SK-N-SH treated with all-trans-retinoic acid at 6 μM for 48 hours (cell line): Measurements from ENCODE around the gene PPIG.

Source experiments
- ATAC-seq: fragments of 200-7000 bp; cut with Tn5 transposase; 3 replicates; pipeline ENCODE4 v1.9.1; 2020; ENCODE audit warnings: mild to moderate bottlenecking, moderate library complexity
- BACH2 ChIP-seq: fragments of 250-450 bp; sonication (Bioruptor Pico); IDR thresholded peaks from 2 replicates; pipeline ENCODE4 v1.9.0; 2021; ENCODE audit warnings: mild to moderate bottlenecking, borderline replicate concordance
- CSDC2 ChIP-seq: fragments of 250-450 bp; sonication (Bioruptor Pico); IDR thresholded peaks from 2 replicates; pipeline ENCODE4 v1.5.0; 2020; ENCODE audit warnings: mild to moderate bottlenecking, moderate library complexity
- ESRRG ChIP-seq: fragments of 250-450 bp; sonication (Bioruptor Pico); IDR thresholded peaks from 2 replicates; pipeline ENCODE4 v1.6.1; 2021; ENCODE audit warnings: mild to moderate bottlenecking
- GLIS3 ChIP-seq: fragments of 250-450 bp; sonication (Bioruptor Pico); IDR thresholded peaks from 2 replicates; pipeline ENCODE4 v1.5.0; 2020; ENCODE audit warnings: mild to moderate bottlenecking, moderate library complexity
- OSR1 ChIP-seq: fragments of 250-450 bp; sonication (Bioruptor Pico); IDR thresholded peaks from 2 replicates; pipeline ENCODE4 v1.8.0; 2022; ENCODE audit warnings: moderate library complexity, mild to moderate bottlenecking, inconsistent platforms
- PPARA ChIP-seq: fragments of 250-450 bp; sonication (Bioruptor Pico); IDR thresholded peaks from 2 replicates; pipeline ENCODE4 v1.5.0; 2020; ENCODE audit warnings: mild to moderate bottlenecking, borderline replicate concordance
- RARB ChIP-seq: fragments of 250-450 bp; sonication (Bioruptor Pico); IDR thresholded peaks from 2 replicates; pipeline ENCODE4 v1.8.0; 2021; ENCODE audit warnings: mild to moderate bottlenecking, moderate library complexity
- SNAI2 ChIP-seq: fragments of 250-450 bp; sonication (Bioruptor Pico); IDR thresholded peaks from 2 replicates; pipeline ENCODE4 v1.5.0; 2020; ENCODE audit warnings: mild to moderate bottlenecking, moderate library complexity
- TCF4 ChIP-seq: fragments of 250-450 bp; sonication (Bioruptor Pico); IDR thresholded peaks from 2 replicates; pipeline ENCODE4 v1.8.0; 2021; ENCODE audit warnings: mild to moderate bottlenecking, moderate library complexity, borderline replicate concordance
- TOX ChIP-seq: fragments of 250-450 bp; sonication (Bioruptor Pico); IDR thresholded peaks from 2 replicates; pipeline ENCODE4 v1.8.0; 2021; ENCODE audit warnings: mild to moderate bottlenecking, moderate library complexity, borderline replicate concordance
- ZFP3 ChIP-seq: fragments of 250-450 bp; sonication (Bioruptor Pico); IDR thresholded peaks from 2 replicates; pipeline ENCODE4 v1.5.0; 2020; ENCODE audit warnings: mild to moderate bottlenecking, moderate library complexity
- ZNF565 ChIP-seq: fragments of 450-650 bp; formaldehyde crosslinking; conservative IDR thresholded peaks from 2 replicates; pipeline ENCODE4 v1.5.0; 2020; ENCODE audit warnings: low read depth, mild to moderate bottlenecking, moderate library complexity
- ZNF70 ChIP-seq: fragments of 450-650 bp; formaldehyde crosslinking; IDR thresholded peaks from 2 replicates; pipeline ENCODE4 v1.5.0; 2020; ENCODE audit warnings: mild to moderate bottlenecking, moderate library complexity
- ZNF8 ChIP-seq: fragments of 450-650 bp; formaldehyde crosslinking; IDR thresholded peaks from 2 replicates; pipeline ENCODE4 v1.5.0; 2020; ENCODE audit warnings: mild to moderate bottlenecking, moderate library complexity
- TF ChIP-seq, protein P1 (sequence below): fragments of 250-450 bp; sonication (Bioruptor Pico); IDR thresholded peaks from 2 replicates; pipeline ENCODE4 v1.8.0; 2020; ENCODE audit warnings: mild to moderate bottlenecking, moderate library complexity, borderline replicate concordance
- TF ChIP-seq, protein P2 (sequence below): fragments of 250-450 bp; sonication (Bioruptor Pico); IDR thresholded peaks from 2 replicates; pipeline ENCODE4 v1.5.1; 2021; ENCODE audit warnings: mild to moderate bottlenecking, moderate library complexity
- TF ChIP-seq, protein P3 (sequence below): fragments of 250-450 bp; sonication (Bioruptor Pico); IDR thresholded peaks from 2 replicates; pipeline ENCODE4 v1.8.0; 2021; ENCODE audit warnings: low read depth, mild to moderate bottlenecking, moderate library complexity, borderline replicate concordance

Gene PPIG

DNA sequence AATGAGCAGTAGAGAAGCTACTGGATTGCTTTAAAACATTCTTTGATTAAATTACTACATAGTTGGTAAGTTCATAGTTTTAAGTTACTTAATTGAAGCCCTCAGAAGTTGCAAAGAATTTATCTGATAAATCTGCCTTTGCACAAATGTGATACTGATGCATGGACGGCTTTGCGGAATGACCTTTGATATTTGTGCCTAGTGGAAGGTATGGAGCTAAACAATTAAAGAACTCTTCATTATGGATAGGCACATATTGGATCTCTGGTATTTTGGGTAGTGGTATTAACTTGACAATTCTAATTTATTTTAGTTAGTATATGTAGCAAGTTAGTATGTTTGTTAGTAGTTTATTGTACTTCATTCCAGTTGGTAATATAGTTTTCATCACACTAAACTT, 56.0 kb downstream of the PPIG start:
- no peak for ATAC-seq
- TF ChIP-seq ESRRG (CRISPR knock-in tag) (no peak), BACH2 (CRISPR knock-in tag) (no peak), OSR1 (CRISPR knock-in tag) (no peak), GLIS3 (no peak), RARB (CRISPR knock-in tag) (no peak), ZNF70 (CRISPR knock-in tag) (no peak)
- TF ChIP-seq, protein P1, sequence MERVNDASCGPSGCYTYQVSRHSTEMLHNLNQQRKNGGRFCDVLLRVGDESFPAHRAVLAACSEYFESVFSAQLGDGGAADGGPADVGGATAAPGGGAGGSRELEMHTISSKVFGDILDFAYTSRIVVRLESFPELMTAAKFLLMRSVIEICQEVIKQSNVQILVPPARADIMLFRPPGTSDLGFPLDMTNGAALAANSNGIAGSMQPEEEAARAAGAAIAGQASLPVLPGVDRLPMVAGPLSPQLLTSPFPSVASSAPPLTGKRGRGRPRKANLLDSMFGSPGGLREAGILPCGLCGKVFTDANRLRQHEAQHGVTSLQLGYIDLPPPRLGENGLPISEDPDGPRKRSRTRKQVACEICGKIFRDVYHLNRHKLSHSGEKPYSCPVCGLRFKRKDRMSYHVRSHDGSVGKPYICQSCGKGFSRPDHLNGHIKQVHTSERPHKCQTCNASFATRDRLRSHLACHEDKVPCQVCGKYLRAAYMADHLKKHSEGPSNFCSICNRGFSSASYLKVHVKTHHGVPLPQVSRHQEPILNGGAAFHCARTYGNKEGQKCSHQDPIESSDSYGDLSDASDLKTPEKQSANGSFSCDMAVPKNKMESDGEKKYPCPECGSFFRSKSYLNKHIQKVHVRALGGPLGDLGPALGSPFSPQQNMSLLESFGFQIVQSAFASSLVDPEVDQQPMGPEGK, result no peak
- TF ChIP-seq, protein P2, sequence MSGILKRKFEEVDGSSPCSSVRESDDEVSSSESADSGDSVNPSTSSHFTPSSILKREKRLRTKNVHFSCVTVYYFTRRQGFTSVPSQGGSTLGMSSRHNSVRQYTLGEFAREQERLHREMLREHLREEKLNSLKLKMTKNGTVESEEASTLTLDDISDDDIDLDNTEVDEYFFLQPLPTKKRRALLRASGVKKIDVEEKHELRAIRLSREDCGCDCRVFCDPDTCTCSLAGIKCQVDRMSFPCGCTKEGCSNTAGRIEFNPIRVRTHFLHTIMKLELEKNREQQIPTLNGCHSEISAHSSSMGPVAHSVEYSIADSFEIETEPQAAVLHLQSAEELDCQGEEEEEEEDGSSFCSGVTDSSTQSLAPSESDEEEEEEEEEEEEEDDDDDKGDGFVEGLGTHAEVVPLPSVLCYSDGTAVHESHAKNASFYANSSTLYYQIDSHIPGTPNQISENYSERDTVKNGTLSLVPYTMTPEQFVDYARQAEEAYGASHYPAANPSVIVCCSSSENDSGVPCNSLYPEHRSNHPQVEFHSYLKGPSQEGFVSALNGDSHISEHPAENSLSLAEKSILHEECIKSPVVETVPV (CRISPR knock-in tag), result no peak

DNA sequence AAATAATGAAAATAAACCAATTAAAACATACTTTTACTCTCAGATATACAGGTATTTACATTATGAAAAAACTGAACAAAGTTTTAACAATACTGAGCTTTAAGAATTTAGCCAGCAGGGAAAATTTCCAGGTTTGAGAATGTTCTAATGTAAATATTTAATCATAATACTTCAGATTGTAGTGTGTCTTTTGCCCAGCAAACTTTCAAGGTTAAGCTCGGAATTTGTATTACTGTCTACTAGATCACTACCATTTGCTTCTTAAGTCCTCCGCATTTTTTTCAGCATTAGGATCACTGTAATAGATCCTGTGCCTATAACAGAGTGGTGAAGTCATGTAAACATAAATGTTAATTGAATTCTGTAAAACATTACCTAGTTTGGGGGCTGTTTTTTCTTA, 57.3 kb downstream of the PPIG start:
- no peak for ATAC-seq
- TF ChIP-seq TOX (CRISPR knock-in tag) (no peak), CSDC2 (no peak), TCF4 (CRISPR knock-in tag) (no peak), OSR1 (CRISPR knock-in tag) (no peak)

DNA sequence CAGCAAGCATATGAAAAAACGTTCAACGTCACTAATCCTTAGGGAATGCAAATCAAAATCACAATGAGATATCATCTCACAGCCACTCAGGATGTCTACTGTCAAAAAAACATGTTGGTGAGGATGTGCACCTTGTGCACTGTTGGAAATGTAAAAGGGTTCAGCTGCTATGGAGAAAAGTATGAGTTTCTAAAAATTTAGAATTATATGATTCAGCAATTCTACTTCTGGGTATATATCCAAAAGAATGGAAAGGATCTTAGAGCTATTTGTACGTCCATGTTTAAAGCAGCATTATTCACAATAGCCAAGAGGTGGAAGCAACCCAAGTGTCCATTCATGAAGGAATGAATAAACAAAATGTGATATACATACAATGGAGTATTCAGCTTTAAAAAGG, 60.0 kb downstream of the PPIG start:
- TF ChIP-seq ZNF8 (CRISPR knock-in tag) (no peak), ZNF565 (no peak), CSDC2 (no peak), OSR1 (CRISPR knock-in tag) (no peak), ESRRG (CRISPR knock-in tag) (no peak), GLIS3 (no peak)
- TF ChIP-seq, protein P1, result no peak
- TF ChIP-seq, protein P2 (CRISPR knock-in tag), result no peak
- ATAC-seq, result no peak

DNA sequence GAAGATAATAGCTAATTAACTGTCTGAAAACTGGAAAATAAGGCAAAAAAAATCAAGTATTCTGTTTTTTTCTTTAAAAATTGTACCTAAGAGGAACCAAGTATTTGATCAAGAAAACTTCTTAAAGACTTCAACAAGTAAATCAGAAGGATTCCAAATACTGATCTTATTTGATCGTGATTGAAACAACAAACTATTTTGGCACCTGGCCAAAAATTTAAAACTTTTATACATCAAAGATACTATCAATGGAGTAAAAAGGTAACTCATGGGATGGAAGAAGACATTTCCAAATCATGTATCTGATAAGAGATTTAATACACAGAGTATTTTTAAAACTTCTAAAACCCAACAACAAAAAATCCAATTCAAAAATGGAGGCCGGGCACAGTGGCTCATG, 63.3 kb downstream of the PPIG start:
- no peak for ATAC-seq
- TF ChIP-seq, protein P2 (CRISPR knock-in tag), result no peak
- no peak for TF ChIP-seq ZFP3 (CRISPR knock-in tag)
- no peak for TF ChIP-seq TCF4 (CRISPR knock-in tag)
- no peak for TF ChIP-seq ZNF70 (CRISPR knock-in tag)
- TF ChIP-seq, protein P3, sequence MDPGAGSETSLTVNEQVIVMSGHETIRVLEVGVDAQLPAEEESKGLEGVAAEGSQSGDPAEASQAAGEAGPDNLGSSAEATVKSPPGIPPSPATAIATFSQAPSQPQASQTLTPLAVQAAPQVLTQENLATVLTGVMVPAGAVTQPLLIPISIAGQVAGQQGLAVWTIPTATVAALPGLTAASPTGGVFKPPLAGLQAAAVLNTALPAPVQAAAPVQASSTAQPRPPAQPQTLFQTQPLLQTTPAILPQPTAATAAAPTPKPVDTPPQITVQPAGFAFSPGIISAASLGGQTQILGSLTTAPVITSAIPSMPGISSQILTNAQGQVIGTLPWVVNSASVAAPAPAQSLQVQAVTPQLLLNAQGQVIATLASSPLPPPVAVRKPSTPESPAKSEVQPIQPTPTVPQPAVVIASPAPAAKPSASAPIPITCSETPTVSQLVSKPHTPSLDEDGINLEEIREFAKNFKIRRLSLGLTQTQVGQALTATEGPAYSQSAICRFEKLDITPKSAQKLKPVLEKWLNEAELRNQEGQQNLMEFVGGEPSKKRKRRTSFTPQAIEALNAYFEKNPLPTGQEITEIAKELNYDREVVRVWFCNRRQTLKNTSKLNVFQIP (CRISPR knock-in tag), result no peak
- TF ChIP-seq PPARA (CRISPR knock-in tag), result no peak
- no peak for TF ChIP-seq GLIS3
- TF ChIP-seq ZNF565, result no peak
- no peak for TF ChIP-seq ZNF8 (CRISPR knock-in tag)
- TF ChIP-seq RARB (CRISPR knock-in tag), result no peak

DNA sequence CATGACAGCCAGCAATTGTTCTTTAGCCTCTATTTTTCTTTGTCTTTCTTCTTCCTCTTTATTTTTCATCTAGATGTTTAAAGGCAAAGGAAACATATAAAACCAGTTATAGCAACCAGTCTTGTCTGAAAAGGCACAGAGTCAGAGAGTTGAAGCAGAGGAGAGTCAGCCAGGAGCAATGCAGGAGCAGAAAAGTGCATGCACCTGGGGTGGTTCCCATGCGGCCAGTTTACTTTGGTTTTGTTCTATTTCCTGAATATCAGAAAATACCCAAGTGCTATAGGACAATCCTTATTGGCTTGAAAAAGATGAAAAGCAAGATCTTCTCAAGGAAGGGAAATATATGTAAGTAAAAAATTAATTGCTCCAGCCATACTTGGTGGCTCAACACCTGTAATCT, 65.1 kb downstream of the PPIG start:
- ATAC-seq, result no peak
- TF ChIP-seq ZNF565, result no peak
- TF ChIP-seq TOX (CRISPR knock-in tag), result no peak
- TF ChIP-seq ESRRG (CRISPR knock-in tag), result no peak
- TF ChIP-seq, protein P2 (CRISPR knock-in tag), result no peak
- TF ChIP-seq PPARA (CRISPR knock-in tag), result no peak
- TF ChIP-seq, protein P3 (CRISPR knock-in tag), result no peak
- no peak for TF ChIP-seq SNAI2
